Upper lobe of left lung (tissue), 4 donors: ENCODE measurements around the gene HOMER2.
A peak's percentile ranks its signal among the peaks of the same experiment; 100 is the strongest.

ENCODE experiments used
- CTCF ChIP-seq, 6 experiments: fragments of 450-650 bp in 4 of 6; fragments of 200-600 bp in 2 of 6; sonication (generic) in 2 of 6; IDR thresholded peaks; one replicate each; pipeline ENCODE4 v1.5.1; 2016 to 2019; ENCODE audit warnings: antibody characterized with exemption in 6 of 6
- EP300 ChIP-seq, 4 donors: sonication (generic); formaldehyde crosslinking; IDR thresholded peaks; one replicate each; pipeline ENCODE4 v1.5.1; 2017; ENCODE audit warnings: antibody characterized with exemption in 4 of 4, control low read depth in 2 of 4
- POLR2A ChIP-seq, 4 donors: fragments of 450-650 bp; IDR thresholded peaks; one replicate each; pipeline ENCODE4 v1.5.1; 2016 to 2017; ENCODE audit warnings: antibody characterized with exemption in 4 of 4, mild to moderate bottlenecking in 2 of 4
- POLR2AphosphoS5 ChIP-seq, 2 donors: sonication (generic); formaldehyde crosslinking; IDR thresholded peaks; one replicate each; pipeline ENCODE4 v1.5.1; 2017; ENCODE audit warnings: antibody characterized with exemption in 2 of 2

GRCh38 chr15:82942691-82943090 lies 9.8 kb downstream of the HOMER2 start:
- TF ChIP-seq CTCF (IDR thresholded peaks at IDR 0.05) (no peak), POLR2A (IDR thresholded peaks at IDR 0.05) (peak in 1 of 4 donors; percentile 12), EP300 (IDR thresholded peaks at IDR 0.05) (no peak), POLR2AphosphoS5 (IDR thresholded peaks at IDR 0.05) (peak in 1 of 2 donors; percentile 49)
